Stimulated activated CD4-positive, alpha-beta T cell treated with anti-CD3 and anti-CD28 coated beads, Interleukin-2, amount 100 ng/mL, for 24 hours (primary cell): ENCODE data around the gene FOXD2.

ENCODE experiments used
- DNase-seq, 2 donors: peaks; one replicate each; pipeline ENCODE4 v3.0.0-alpha.2; 2020

The FOXD2 gene

DNA sequence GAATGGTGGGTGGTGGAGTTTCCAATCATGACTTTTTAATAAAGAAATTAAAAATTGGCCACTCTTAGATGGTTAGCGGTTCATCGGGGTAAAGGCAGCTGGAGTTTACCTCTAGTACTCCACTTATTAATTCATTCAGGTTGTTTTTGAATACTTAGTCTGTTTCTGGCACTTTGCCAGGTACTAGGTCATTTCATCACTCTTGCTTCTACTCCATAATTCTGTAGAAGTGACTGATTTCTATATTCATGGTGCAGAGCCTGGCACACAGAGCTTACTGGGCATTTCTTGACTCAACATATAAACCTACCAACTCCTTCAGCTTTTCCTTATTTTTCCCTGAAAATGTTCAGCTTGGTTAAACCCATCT, 31.5 kb downstream of the FOXD2 start:
- no peak for DNase-seq

DNA sequence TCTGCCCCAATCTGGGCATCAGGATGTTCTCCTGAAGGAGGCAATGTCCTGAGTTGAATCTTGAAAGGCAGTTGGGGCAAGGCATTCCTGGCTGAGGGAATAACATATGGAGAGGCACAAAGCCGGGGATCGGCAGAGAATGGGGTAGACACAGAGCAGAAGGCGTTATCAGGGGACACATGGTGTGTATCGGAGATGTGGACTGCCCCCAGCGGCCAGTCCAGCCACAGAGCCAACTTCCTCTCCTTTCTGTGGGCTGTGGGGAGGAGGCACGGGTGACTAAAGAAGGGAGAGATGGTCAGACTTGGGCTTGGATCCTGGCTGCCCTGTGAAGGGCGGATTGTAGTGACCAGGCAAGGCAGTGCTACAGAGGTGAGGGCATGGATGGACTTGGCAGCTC, 32.1 kb downstream of the FOXD2 start:
- no peak for DNase-seq

DNA sequence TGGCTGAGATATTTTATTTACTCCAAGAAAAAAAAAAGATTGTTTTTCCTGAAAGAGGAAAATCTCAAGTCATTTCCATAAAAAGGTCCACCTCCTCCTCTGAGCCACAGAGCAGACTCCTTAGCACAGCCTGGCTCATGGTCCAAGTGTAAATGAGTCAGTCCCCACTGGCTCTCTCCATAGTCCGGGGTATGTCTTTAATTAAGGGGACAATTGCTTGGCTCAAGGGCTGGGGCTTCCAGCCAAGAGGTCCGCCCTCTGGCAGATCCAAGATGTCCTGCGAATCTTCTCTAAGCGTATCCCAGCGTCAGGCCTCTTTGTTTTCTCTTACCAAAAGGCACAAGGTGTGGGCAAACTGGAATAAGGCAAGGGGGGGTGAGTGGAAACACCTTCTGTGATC, 33.3 kb downstream of the FOXD2 start:
- DNase-seq = no peak

DNA sequence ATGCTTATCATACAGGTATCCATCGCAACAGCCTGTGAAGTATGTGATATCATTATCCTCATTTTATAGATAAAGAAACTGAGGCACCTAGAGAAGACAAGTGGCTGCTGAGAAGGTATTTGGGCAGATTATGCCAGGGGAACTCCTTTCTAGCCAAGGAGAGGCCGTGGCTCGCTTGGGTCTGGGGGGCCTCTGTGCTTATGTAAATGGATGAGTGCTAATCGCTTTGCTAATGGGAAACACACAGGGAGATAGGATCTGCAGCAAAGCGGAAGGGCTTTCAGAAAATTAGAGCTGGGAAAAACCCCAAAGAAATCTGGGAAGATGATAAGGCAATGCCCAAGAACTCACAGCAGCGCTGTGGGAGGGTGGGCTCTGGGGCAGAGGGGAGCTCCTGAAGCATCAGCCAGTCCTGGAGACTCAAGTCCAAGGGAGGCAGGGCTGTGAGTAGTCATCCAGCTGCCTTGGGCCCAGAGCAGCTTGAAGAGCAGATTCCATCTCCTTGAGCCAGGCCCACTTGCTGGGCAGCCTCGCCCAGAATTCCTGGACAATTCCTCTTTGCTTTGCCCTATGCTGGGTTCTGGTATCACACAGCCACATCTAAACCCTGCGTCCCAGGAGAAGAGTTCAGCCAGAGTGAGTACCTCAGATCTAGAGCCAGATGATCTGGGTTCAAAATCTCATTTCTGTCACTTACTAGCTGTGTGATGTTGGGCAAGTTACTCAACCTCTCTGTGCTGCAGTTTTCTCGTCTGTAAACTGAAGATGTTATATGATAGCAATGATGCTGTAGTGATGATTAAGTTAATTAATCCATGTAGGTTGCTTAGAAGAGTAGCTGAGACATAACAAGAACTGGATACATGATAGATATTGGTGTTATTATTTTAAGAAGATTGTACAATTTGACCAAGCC, 36.7 kb downstream of the FOXD2 start:
- no peak for DNase-seq

DNA sequence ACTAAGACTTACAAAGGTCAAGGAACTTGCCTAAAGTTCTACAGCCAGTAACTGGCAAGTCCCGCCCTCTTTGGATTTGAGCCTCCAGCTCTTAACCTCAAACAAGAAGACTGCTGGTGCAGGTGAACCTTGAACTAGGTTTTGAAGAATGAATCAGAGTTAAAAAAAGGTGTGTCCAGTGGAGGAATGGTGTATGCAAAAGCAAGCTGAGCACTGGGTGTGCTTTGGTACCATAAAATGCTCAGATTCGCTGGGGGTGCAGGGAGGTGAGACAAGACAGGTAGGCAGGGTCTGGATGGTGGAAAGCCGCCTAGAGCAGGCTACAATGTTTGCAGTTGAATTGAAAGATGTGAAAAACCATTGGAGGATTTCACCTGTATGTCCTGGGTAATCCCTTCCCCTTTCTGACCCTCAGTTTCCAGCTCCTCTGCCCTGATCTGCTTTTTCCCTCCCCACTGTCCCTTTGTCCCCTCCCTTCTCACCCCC, 39.8 kb downstream of the FOXD2 start:
- no peak for DNase-seq

DNA sequence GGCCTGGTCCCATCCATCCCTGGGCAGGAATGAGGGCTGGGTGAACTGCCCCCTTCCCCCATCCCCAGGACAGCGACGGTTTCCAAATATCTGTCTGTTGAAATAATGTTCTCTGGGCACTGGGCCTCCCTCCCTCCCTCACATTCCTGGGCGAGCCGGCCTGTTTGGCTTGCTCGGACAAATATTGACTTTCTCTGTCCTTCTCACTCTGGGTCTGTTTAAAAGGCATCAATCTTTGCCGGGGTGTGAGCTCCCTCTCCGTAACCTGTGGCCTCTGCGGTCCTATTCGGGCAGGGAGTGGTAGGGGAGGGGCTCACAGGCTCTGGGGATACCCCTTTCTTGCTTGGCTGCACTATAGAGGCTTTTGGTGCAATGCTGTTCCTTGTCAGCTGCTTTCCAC, 40.2 kb downstream of the FOXD2 start:
- DNase-seq = no peak

DNA sequence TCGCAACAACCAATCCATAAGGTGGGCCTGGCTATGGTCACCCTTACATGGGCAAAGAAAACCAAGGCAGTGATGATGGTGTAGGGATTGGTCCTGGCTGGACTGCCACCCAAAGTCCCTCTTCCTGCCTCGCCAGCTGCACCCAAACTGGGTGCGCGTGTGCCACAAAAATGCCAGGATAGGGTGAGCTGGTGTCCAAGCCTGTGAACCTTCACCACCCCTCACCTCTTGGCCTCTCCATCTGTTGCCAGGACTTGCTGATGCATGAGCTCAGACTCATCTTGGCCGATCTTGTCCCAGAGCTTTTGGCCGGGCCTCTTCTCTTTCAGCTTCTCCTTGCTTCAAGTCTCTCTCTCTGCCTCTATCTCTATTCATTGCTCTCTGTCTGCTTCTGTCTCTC, 41.8 kb downstream of the FOXD2 start:
- DNase-seq = no peak

DNA sequence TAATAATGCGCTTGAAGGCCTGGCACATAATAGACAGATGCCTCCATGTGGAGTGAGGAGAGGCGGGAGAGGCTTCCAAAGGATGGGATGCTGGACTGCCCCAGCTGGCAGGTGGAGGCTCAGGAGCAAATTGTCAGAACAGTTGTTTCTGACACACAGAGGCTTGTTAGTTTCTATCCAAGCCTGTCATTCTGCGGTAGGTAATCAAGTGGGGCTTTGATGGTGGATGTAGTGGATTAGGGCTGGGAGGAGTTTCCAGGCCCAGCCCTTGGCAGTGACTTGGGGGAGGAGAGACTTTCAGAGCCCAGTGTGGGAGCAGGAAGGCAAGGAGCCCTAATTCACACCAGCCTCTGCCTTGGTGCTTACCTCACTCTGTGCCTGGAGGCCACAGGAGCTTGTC, 44.1 kb downstream of the FOXD2 start:
- DNase-seq = no peak

DNA sequence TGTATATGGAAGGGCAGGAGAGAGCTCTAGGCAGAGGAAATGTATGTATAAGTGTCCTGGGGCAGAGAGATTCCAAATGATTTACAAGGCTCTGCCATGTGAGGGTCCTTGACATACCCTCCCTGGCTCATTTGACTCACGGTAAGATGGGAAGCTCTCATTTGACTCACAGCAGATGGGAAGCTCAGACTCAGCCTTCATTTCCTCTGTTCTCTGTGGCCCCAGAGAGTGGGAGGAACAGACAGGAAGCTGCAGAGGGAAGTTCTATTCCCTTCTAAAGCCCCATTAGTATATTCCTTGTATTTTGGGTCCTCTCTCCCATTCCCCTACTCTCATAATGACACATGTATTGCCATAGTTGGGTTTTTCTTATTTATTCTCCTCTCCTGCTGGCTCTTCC, 44.9 kb downstream of the FOXD2 start:
- no peak for DNase-seq

DNA sequence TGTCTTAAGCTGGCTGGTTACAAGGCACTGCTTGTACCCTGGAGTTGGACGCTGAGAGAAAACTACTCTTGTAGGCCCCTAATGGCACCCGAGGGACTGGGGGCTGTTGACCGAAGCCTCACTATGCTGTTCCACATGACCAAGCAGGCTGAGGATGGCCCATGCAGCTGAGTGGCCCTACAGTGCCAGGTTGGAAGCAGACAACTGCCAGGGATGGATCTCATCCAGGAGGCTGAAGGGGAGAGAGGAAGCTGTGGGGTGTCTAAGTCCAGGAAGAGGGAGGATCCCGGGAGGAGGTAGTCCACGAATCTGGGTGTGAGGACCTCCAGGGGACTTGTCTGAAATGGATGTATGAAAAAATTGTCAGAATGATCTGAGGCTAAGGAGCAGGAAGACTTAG, 45.8 kb downstream of the FOXD2 start:
- DNase-seq = no peak

DNA sequence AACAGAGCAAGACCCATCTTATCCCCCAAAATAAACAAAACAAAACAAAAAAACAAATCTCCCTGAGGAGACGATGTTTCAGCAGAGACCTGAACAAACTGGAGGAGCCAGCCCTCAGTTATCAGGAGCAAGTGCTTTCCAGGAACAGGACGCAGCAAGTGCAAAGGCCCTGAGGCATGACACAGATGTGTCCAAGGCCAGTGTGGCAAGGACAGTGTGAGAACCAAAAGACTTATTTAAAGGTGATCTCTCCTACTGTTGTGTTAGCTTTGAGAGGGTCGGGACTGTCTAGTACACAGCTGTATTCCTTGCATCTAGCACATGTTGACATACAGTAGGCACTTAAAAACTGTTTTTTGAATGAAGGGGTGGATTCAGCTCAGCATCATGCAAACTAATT, 48.0 kb downstream of the FOXD2 start:
- DNase-seq = no peak

DNA sequence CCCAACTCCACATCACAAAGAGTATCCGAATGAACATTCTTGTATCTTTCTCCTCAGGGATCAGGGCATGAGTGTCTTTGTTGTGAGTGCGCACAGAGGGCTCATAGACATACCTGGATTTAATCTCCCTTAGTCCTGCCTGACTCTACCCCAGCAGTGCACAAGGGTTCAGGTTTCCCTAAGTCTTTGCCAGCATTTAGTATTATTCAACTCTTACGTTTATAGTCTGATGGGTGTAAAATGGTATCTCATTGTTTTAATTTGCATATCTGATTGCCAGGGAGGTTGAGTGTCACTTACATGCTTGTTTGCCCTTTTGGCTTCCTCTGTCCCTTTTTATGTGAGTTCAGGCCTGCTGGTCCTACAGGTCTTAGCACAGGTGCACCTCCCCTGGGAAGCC, 49.5 kb downstream of the FOXD2 start:
- no peak for DNase-seq

DNA sequence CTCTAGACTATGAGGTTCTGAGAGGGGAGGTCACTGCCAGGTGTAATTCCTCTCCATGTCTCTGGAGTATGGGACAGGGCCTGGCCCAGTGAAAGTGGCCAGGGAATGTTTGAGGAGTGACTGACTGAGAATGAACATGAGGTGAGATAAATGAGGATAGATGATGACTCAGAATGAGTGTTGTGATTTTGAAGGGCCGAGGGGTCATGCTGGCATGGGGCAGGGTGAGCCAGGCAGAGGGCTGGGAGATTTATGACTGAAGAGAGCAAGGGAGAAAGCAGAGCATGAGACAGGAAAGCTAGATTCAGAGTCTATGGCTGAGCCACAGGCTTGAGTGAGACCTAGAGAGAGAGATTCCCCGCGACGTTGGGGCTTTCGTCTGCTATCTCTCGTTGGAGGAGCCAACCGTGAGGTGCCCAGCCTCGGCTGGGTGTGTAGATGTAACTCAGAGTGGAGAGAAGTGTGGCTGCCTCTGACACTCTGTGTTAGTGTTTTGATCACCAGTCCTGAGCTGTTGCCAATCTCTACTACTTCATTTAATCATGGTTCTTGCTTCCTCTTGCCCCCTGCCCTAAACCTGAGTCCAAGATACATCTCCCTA, 50.1 kb downstream of the FOXD2 start:
- no peak for DNase-seq
